NCI-H128 (cell line): ENCODE results near the gene GPR15.

Experiments used
- DNase-seq: peaks from one replicate; lab custom pipeline; 2025; ENCODE audit not compliant: unreplicated experiment; lab: John Stamatoyannopoulos, UW

Gene GPR15

DNA sequence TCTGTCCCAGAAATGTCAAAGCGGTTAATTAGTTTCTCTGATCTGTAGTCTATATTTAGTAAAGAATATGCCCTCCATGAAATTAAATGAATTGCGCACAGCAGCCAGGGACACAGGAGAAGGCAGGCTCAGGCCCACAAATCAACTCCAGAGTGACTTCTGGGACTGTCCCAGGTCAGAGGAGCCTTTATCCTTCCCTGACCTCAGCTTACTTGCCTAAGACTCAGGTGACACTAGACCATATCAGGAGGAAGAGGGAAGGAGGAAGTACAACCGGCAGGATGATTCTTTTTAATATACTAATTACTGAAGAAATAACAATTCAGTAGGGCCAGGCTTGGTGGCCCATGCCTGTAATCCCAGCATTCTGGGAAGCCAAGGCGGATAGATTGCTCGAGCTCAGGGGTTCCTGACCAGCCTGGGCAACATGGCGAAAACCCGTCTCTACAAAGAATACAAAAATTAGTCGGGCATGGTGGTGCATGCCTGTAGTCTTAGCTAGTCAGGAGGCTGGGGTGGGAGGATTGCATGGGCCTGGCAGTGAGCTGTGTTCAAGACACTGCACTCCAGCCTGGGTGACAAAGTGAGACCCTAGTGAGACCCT is 1.8 kb upstream of the GPR15 start:
- DNase-seq: no peak

DNA sequence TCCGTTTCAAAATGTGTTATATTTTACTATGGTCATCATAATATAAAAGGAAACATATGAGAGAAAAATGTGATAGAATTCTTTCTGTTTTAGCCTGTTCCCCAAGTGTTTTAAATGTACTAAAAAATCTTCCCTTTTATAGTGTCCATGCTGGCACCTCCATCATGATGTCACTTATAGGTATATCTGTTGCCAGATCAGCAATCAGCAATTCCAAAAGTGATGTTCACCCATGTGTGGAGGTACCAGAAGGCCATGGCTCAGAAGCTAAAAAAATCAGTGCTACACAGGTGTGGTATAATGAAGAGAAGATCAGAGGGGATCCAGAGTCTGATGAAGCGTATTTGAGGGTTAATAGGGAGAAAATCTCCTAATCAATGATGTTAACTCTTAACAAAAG is 1.1 kb upstream of the GPR15 start:
- DNase-seq: no peak

DNA sequence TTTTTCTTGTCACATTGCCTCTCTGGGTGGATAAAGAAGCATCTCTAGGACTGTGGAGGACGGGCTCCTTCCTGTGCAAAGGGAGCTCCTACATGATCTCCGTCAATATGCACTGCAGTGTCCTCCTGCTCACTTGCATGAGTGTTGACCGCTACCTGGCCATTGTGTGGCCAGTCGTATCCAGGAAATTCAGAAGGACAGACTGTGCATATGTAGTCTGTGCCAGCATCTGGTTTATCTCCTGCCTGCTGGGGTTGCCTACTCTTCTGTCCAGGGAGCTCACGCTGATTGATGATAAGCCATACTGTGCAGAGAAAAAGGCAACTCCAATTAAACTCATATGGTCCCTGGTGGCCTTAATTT is 478 bp downstream of the GPR15 start:
- no peak for DNase-seq

DNA sequence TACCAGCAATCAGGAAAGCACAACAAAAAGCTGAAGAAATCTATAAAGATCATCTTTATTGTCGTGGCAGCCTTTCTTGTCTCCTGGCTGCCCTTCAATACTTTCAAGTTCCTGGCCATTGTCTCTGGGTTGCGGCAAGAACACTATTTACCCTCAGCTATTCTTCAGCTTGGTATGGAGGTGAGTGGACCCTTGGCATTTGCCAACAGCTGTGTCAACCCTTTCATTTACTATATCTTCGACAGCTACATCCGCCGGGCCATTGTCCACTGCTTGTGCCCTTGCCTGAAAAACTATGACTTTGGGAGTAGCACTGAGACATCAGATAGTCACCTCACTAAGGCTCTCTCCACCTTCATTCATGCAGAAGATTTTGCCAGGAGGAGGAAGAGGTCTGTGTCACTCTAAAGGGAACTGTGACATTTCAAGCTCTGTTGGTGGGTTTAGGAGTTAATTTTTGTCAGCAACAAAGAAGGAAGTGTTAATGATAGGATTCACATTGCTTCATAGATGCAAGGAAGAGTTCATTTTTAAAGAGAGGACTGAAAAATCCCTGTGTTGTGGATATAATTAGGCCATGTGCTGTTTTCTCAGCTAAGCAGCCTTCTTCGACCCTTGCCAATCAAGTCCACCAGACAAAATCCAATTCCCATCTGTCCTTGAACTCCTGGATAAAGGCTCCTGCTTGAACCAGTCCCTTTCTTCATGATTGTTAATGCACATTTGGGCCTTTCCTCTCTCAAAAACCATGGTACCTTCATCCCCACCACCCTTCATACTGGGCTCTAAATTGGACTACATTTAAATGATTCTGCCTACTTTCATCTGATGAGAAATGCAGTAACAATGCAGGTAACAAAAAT is 1.2 kb downstream of the GPR15 start:
- DNase-seq: no peak

DNA sequence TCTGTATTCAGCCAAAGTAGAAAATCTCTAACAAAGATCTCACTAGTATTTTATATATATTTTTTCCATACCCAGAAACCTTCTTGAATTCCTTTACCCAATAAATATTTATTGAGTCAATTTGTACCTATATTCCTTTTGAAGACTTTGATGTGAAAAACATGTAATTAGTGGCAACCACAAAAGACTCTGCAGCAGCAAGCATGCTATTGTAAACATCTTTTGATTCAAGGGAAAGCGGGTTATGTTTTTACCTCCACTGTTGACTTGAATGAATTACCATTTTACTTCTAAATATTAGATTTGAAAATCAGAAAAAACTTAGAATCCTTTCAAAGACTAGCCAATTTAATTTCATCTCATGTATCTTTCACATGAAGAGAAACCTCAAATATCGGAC is 2.4 kb downstream of the GPR15 start:
- no peak for DNase-seq

DNA sequence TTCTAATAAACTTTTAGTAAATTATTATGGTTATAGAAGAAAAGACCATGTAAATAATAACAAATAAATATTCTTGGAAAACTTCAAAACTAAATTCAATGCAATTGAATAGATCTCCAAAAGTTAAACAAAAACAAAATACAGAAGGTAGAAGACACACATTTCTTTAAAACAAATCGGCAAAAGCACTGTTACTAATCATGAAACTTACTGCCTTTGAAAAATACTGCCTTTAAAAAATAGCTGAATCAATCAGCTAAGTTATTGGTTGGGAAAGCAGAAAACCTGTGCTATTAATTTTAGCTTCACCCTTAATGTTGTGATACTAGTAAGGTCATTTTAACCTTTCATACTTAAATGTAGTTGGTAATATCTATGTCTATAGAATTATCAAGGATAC is 3.0 kb downstream of the GPR15 start:
- DNase-seq: no peak

DNA sequence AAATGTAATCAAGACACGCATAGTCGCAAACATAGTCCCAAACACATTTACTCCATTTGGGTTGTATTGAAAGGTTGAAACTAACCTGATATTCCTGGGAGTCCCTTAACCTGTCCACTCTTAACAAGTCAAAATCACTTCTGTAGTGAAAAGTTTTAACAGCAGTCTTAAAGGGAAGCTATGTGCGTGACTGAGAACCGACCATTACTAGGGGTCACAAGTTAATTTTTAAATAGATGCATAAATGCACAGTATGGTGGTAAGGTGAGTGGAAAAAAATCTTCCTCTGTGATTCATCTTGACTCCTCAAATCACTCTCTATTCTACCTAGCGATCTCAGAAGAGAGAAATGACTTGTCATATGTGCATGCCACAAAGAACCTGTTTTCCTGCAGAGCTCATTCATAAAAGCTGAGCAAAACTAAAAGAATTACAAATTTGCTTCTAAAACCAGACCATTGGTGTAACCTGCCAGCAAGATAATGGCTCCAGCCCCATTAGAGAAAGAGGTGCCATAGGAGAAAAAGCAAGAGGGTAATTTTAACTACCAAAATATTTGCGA is 4.8 kb downstream of the GPR15 start:
- DNase-seq: no peak

DNA sequence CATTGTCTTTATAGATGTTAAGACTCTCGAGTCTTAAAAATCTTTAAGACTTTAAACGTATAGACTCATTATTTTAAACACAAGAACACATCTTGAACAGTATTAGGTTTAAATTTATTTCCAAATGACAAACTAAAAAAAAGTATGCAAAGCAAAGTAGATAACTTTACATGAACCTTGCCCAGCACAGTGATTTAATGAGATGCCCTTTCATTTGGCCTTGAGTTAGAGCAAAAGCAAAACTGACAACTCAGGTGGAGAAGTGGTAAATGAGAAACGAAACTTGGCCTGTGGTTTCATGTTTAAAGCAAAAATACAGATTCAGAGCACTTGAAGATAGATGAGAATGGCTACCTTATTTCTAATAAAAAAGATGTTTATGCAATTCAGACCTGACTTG is 8.6 kb downstream of the GPR15 start:
- no peak for DNase-seq

DNA sequence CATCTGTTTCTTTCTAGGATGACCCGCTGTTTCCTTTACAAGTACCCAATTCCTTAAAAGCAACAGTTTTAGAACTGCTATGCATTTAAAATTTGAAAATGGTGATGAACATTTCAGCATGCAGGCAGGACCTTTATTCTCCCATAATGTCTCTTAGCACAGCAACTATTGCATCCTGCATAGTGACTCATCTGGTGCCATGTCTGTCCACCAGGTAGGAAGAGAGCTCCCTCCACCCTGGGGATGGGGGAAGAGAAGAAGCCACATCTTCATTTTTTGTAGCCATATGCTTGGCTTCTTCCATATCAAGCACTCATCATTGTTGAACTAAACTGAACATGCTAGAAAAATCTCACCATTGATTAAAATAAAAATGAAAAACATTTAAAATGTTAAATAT is 9.9 kb downstream of the GPR15 start:
- no peak for DNase-seq

DNA sequence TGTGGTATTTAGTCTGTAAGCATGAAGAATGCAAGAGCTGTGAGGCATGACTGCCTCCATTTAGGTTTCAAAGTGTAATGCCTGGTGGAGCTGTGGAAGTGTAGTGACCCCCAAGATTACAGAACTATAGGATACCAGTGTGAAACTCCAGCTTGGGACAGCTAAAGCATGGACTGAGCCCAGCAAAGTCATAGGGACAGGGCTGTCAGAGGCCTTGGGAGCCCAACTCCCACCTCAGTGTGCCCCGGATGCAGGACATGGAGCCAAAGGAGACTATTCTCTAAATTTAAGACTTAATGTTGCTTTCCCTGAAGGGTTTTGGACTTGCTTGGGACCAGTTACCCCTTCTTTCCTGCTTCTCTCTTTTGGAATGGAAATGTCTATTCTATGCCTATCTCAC is 10.8 kb downstream of the GPR15 start:
- no peak for DNase-seq

DNA sequence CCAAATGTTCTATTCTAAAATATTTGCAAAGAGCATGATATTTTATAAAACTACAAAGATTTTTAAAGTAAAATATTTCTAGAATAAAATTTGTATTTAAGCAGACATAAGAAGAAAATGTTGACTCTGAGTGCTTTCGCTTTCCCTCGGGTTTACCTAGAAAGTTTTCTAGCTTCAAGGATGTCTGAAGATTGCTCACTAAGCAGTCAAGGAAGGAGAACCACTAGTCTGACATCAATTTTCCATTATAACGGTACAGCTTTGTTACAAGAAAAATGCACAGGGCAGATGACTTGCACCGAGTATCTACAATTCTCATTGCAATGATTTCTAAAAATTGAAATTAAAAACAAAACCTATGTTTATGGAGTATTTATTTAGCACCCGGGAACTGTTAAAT is 14.2 kb downstream of the GPR15 start:
- no peak for DNase-seq

DNA sequence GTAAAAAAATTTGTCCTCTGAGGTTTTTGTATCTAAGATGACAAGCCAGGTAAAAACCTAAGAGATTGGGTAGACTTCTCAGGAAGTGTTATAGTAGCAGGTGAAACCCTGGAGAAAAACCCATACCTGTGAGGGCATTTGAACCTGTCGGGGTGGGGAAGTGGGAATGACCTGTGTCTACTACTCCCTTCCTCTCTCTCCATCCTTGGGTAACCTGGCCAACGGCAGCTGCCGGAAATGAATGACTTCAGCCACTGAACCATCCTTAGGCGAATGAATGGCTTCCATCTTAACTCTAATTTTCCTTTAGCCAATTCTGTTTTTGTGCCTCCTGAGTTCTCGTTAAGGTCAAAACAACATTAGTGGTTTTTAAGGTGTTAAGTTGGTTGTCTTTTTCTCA is 16.8 kb downstream of the GPR15 start:
- no peak for DNase-seq

DNA sequence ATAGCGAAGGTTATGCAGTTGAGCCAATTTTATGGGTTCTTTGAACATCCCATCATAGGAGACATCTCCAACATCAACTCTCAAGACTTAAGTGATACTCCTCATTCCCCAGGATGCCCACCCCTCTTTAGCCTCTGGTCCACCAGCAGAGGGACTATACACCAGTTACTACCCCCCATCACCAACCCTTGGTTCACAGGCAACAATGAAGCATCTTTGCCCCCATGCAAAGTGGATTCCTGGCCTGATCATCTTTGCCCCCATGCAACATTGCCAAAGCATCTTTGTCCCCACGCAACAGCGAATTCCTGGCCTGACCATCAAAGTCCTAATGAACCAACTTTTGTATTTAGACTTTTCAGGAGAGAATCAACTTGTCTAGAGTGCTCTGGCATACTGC is 19.1 kb downstream of the GPR15 start:
- DNase-seq: no peak

DNA sequence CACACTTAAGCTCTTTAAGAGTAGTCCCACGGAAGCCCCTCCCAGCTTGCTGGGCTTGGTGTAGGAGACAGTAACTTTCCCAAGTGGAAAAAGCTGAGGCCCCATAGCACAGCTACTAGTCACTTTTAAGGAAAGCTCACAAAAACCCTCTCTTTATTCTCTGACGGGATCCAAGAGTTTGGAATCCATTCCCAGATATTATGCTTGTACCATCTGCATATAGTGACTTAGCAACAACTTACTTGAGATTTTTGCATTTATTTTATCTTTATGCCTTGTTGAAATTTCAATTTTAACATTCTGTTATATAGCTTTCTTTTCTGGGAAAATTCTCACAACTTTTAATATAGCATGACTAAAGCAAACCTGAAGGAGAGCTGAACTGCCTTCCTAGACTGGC is 19.5 kb downstream of the GPR15 start:
- no peak for DNase-seq

DNA sequence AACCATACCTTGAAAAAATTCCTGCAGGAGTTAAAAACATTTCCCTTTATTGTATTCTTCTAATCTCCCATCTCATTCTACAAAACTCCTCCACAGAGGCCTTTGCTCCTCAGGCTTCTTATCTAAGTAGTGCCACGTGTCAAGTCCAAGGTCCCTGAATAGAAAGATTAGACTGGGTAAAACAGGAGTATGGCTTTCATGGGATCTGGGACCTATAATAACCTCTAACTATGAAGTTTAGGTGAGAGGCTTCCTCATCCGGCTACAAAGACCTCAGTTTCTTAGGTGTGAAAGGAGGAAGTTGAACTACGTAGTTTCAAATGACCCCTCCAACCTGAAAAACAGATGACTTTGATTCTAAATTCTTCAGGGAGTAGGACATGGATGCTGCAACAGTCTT is 20.0 kb downstream of the GPR15 start:
- DNase-seq: no peak

DNA sequence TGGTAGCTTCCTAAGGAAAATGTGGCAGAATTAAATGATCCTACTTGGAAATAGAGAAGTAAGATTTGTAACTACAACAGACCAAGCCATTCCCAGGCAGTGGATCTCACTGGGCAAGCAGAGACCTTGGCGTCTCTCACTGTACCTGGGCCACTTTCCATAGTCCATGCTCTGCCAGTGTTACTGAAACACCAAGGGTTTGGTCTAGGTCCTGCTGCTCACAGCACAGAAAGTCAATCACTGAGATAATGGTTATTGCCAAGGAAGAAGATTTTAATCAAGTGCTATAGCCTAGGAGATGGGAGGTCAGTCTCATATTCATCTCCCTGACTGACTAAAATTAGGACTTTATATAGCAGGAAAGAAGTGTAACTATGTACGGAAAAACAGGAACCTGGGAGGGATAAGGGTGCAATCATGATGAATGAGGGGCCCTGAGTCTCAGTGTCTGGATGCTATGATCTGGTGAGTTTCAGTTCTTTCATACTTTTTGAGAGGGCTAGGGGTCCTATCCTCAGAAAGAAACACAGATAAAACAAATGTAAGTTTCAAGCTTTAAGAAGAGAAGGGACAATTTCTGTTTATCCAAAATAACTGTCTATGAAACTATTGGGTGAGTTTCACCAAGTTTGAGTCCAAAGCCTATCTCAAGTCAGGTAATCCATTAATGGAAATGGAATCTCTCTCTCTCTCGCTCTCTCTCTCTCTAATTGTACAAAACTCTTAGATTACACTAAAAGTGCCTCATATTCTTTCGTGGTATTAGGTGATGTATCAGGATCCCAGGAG is 20.6 kb downstream of the GPR15 start:
- no peak for DNase-seq

DNA sequence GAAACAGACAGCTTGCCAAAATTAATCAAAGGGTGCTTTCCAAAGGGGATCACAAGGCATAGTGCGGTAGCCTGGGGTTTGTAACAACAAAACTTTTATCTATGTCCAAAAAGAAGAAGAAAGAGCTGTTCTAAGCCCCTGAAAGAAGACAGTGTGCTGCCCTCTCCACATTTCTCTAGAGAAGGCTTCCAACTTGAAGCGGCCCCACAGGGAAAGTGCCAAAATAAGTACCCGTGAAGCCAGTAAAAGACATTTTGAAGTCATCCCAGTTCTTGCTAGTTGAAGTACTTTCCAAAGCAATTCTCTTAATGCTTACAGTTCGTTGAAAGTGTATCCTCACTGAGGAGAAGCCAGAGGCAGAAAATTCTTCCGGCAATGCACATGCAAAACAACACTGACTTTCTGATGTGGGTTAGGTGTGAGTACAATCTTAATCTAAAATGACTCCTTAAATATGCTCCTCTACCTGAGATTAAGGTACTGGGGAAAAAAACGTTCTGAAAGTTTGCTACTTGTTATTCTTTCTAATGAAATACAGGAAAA is 21.3 kb downstream of the GPR15 start:
- no peak for DNase-seq

DNA sequence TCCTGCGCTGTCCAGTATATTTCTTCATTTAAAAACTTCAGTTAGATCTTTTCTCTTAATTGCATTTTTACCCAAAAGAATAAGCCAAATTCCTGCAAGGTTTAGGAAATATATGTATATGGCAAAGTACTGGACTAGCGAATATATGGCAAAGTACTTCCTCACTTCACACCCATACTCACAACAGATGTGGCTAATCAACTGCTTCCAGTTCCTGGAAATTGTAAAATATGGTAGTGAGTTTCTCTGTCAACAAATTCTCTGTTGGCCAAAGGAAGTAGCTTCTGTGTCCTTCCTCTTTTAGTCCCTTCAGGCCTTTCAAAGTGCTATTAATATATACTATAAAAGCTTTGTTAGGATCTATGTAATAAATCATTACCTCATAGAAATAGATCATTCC is 22.0 kb downstream of the GPR15 start:
- DNase-seq: no peak

DNA sequence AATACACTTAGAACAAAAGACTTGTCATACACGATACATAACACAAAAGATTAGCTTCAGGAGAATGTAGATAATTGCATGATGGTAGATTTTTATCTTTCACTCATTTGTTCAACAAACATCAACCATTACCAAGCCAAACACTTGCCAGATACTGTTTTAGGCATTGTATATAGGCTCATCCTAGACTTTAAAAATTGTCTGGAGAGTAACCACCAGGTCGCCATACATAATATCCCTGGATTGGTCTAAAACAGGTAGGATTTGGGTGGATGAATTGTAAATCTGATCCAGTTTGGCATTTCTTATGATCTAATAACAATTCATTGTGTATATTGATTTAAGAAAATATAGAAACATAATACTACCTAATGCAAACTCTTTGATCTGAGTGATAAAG is 22.8 kb downstream of the GPR15 start:
- DNase-seq: no peak

DNA sequence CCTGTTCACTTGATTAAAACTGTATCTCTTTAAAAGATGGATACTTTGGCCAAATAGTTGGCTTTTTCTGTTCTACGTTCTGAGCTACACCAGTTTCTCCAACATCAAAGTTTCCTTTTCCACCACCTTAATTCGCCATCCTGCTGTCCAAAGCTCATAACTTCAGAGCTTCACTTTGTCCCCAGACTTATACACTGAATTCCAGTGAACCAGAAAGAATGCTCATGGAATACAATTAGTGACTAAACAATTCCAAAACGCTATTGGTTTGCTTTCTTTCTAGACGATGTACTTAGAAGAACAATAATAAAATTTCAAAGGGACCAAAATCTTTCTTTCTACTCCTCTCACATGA is 23.2 kb downstream of the GPR15 start:
- no peak for DNase-seq
